Thyroid gland (tissue), 4 donors: ENCODE results near the gene TNIK. TPM values are rescaled to one million over a fixed set of nuclear protein-coding genes. Genes with fewer than 3 reads are reported as not detected.

Experiments
- DNase-seq, 2 donors: peaks; one replicate each; pipeline ENCODE4 v3.0.0-alpha.2; 2019
- H3K27ac ChIP-seq, 3 donors: fragments of 200-600 bp; sonication (generic); 1 replicate in 2 of 3; 2 replicates in 1 of 3; pipeline ENCODE4 v1.5.1; 2016 to 2019; ENCODE audit warnings: mild to moderate bottlenecking in 1 of 3, moderate library complexity in 1 of 3
- H3K27me3 ChIP-seq: fragments of 200-600 bp; sonication (generic); one replicate; pipeline ENCODE4 v1.5.1; 2019
- H3K36me3 ChIP-seq, 2 donors: fragments of 200-600 bp; sonication (generic); one replicate each; pipeline ENCODE4 v1.5.1; 2016 to 2019
- H3K4me1 ChIP-seq, 2 donors: fragments of 200-600 bp; sonication (generic); one replicate each; pipeline ENCODE4 v1.5.1; 2017 to 2019
- H3K4me3 ChIP-seq, 3 donors: fragments of 200-600 bp; sonication (generic); replicated peaks in 1 of 3; 1 replicate in 2 of 3; 2 replicates in 1 of 3; pipeline ENCODE4 v1.5.1; 2016; ENCODE audit warnings: mild to moderate bottlenecking in 1 of 3
- H3K9me3 ChIP-seq: fragments of 200-600 bp; sonication (generic); one replicate; pipeline ENCODE4 v1.5.1; 2017
- CTCF ChIP-seq, 6 experiments: fragments of 200-600 bp in 3 of 6; fragments of 450-650 bp in 3 of 6; sonication (generic) in 3 of 6; IDR thresholded peaks; one replicate each; pipeline ENCODE4 v1.5.1; 2016 to 2019; ENCODE audit warnings: antibody characterized with exemption in 6 of 6, mild to moderate bottlenecking in 2 of 6, inconsistent platforms in 1 of 6, moderate library complexity in 1 of 6
- POLR2A ChIP-seq, 2 donors: fragments of 450-650 bp; IDR thresholded peaks; one replicate each; pipeline ENCODE4 v1.6.1; 2017; ENCODE audit warnings: antibody characterized with exemption in 2 of 2, mild to moderate bottlenecking in 2 of 2, moderate library complexity in 1 of 2
- WGBS, 2 donors: methylation state at CpG; one replicate each; pipeline ENCODE4 v1.1.5; 2017; 5-methylcytosine and 5-hydroxymethylcytosine counted together
- intact Hi-C: fragments of 100-400 bp; cut with DNase I; formaldehyde crosslinking; loops from one replicate; pipeline ENCODE4 v1.15.1; 2023
- total RNA-seq, 4 donors: library from RNA; depleted of rRNA; stranded (reverse); fragments of >200 nt; gene quantifications; one replicate each; pipeline ENCODE4 v1.2.3, GENCODE V29; 2016

TNIK gene
- total RNA-seq, 4 donors from 2014 or later: 29.7 to 84.1 (median 48.9) TPM

- intact Hi-C loops: no loop called here
- WGBS, 2 donors: 64 to 65% methylated on average over 5 of the region's 5 CpGs
- TF ChIP-seq POLR2A (IDR thresholded peaks at IDR 0.05): no peak
- no peak for TF ChIP-seq CTCF (IDR thresholded peaks at IDR 0.05)
- Histone ChIP-seq H3K27ac (no peak overlapping the region), H3K9me3 (no peaks in the 10 kb centered on the region), H3K4me1 (peaks cover 6 to 7% of the 10 kb centered on the region in 2 donors), H3K27me3 (no peaks in the 10 kb centered on the region), H3K36me3 (no peaks in the 10 kb centered on the region), H3K4me3 (no peak overlapping the region)
- peak; percentile 38 to 49 for DNase-seq
These were observed 317.2 kb downstream of the TNIK start for GRCh38 chr3:171142985-171143384.

- TF ChIP-seq POLR2A (IDR thresholded peaks at IDR 0.05) (no peak), CTCF (IDR thresholded peaks at IDR 0.05) (no peak)
- Histone ChIP-seq H3K36me3 (no peaks in the 10 kb centered on the region), H3K4me3 (no peak overlapping the region), H3K27me3 (no peaks in the 10 kb centered on the region), H3K27ac (no peak overlapping the region), H3K9me3 (no peaks in the 10 kb centered on the region), H3K4me1 (peaks cover 6 to 7% of the 10 kb centered on the region in 2 donors)
- intact Hi-C loops: no loop called here
- DNase-seq: no peak
- WGBS, 2 donors: 92 to 95% methylated on average over 10 of the region's 10 CpGs
These were observed 320.0 kb downstream of the TNIK start for GRCh38 chr3:171140246-171140645.

- no peak overlapping the region for H3K27ac ChIP-seq
- intact Hi-C loops: no loop called here
- no peak for DNase-seq
- H3K4me3 ChIP-seq: no peak overlapping the region
- H3K4me1 ChIP-seq: peaks cover 1 to 3% of the 10 kb centered on the region in 2 donors
- WGBS, 2 donors: 86 to 93% methylated on average over 2 of the region's 2 CpGs
- no peaks in the 10 kb centered on the region for H3K9me3 ChIP-seq
- no peaks in the 10 kb centered on the region for H3K27me3 ChIP-seq
- TF ChIP-seq POLR2A (IDR thresholded peaks at IDR 0.05): no peak
- TF ChIP-seq CTCF (IDR thresholded peaks at IDR 0.05): no peak
- H3K36me3 ChIP-seq: no peaks in the 10 kb centered on the region
These were observed 322.2 kb downstream of the TNIK start for GRCh38 chr3:171138027-171138426.

DNA sequence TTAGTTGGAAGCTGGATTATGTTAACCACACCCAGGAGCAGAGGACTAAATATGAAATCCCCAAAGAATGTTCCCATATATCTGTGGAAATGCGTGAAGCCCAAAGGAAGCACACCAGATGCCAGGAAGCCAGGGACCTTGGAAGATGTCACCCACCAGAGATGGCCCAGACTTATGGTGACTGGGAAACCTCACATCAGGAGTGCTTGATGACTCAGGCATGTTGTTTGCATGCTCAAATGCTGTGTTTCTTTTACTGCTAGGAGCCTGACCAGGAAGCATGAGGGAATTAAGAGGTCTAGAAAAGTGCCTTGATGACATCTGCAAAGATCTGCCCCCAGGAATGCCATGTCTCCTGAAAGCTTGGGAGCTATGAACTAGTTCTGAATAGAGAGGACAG lies 324.7 kb downstream of the TNIK start:
- WGBS, 2 donors: 89% methylated on average over 1 of the region's 1 CpG
- no peak overlapping the region for H3K4me3 ChIP-seq
- H3K27ac ChIP-seq: no peak overlapping the region
- H3K27me3 ChIP-seq: no peaks in the 10 kb centered on the region
- DNase-seq: no peak
- TF ChIP-seq POLR2A (IDR thresholded peaks at IDR 0.05) (no peak), CTCF (IDR thresholded peaks at IDR 0.05) (no peak)
- intact Hi-C loops: no loop called here
- H3K9me3 ChIP-seq: no peaks in the 10 kb centered on the region
- H3K36me3 ChIP-seq: no peaks in the 10 kb centered on the region
- H3K4me1 ChIP-seq: no peaks in the 10 kb centered on the region

DNA sequence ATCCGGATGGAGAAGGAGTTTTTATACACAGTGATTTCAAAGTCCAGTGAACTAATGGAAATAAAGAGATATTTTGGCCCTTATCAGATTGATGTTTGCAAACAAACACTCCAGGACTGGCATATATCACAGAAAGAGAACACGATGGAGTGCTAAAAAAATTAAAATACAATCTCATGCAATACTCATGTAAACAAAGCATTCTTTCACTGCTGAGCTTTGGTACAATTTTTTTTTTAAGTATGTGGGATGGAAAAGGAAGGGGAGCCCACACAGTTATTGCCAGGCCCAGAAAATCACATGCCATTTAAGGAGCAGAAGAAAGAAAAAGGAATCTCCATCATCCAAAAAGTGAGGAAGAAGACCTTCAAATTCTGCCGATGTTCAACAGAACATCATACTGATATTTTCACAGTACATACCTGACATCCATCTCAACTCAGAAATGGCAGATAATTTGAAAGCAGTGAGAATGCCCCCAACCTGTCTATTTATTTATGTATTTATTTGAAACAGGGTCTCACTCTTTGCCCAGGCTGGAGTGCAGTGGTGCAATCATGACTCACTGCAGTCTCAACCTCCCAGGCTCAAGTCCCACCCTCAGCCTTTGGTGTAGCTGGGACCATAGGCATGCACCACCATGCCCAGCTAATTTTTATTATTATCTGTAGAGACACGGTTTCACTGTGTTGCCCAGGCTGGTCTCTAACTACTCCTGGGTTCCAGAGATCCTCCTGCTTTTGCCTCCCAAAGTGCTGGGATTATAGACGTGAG lies 326.2 kb downstream of the TNIK start:
- Histone ChIP-seq H3K27ac (no peak overlapping the region), H3K27me3 (no peaks in the 10 kb centered on the region), H3K9me3 (no peaks in the 10 kb centered on the region), H3K4me1 (no peaks in the 10 kb centered on the region), H3K36me3 (no peaks in the 10 kb centered on the region), H3K4me3 (no peak overlapping the region)
- 79 to 87% methylated on average over 5 of the region's 5 CpGs for WGBS, 2 donors
- intact Hi-C loops: no loop called here
- no peak for DNase-seq
- no peak for TF ChIP-seq CTCF (IDR thresholded peaks at IDR 0.05)
- no peak for TF ChIP-seq POLR2A (IDR thresholded peaks at IDR 0.05)
